LNCaP clone FGC (cell line): ENCODE data around the gene GRIN2B.

Experiments
- DNase-seq: peaks from one replicate; pipeline ENCODE4 v3.0.0-alpha.2; 2011; ENCODE audit warnings: low read depth
- H3K4me3 ChIP-seq: 2 replicates; pipeline ENCODE4 v1.5.1; 2011; ENCODE audit warnings: mild to moderate bottlenecking, low read depth, low read length, control low read depth
- TF ChIP-seq, protein P1 (sequence below): IDR thresholded peaks from 2 replicates; pipeline ENCODE4 v1.5.1; 2012; ENCODE audit warnings: mild to moderate bottlenecking; ENCODE audit not compliant: control insufficient read depth, insufficient read depth; ENCODE audit errors: extremely low read depth

GRIN2B gene

DNA sequence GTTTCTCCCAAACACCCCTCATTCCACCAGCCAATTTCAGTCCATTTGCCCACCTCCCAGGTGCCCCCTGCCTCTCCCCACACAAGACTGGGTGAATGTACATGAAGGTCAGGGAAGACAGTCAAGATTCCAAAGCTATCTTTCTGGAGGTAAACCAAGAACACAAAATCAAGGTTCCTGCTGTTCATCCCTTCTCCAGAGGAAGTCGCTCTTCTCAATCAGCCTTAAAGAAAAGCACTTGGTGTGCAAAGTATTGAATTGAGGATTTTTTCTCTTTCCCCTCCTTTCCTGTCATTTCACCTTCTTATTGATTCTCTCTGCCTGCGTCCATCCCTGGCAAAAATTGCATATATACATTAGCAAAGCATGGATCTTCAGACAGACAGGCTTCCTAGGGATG lies 4.5 kb downstream of the GRIN2B start:
- no peak for DNase-seq
- TF ChIP-seq, protein P1, sequence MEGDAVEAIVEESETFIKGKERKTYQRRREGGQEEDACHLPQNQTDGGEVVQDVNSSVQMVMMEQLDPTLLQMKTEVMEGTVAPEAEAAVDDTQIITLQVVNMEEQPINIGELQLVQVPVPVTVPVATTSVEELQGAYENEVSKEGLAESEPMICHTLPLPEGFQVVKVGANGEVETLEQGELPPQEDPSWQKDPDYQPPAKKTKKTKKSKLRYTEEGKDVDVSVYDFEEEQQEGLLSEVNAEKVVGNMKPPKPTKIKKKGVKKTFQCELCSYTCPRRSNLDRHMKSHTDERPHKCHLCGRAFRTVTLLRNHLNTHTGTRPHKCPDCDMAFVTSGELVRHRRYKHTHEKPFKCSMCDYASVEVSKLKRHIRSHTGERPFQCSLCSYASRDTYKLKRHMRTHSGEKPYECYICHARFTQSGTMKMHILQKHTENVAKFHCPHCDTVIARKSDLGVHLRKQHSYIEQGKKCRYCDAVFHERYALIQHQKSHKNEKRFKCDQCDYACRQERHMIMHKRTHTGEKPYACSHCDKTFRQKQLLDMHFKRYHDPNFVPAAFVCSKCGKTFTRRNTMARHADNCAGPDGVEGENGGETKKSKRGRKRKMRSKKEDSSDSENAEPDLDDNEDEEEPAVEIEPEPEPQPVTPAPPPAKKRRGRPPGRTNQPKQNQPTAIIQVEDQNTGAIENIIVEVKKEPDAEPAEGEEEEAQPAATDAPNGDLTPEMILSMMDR = no peak

DNA sequence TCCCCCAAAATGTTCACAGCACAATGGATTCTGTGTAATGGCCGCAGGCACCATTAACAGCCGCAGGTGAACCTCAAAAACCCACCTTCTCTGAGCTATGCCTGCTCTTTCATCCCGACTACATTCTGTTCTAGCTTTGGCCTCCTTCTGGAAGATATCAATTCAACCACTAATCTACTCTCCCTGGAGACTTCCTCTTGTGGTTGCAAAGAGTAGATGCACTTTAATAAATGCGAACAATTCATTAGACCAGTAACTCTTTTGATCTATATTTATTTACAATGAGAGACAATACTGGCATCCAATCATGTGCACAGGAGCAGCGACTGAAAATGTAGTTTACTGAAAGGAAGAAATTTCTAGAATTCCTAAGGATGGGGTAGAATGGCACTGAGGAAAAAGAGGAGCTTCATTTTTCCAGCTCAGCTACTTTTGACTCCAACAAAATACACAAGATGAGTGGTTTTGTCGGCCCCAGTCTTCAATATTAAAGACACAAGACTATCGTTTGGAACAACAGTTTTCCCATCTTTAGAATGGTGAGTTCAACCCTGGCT lies 5.3 kb downstream of the GRIN2B start:
- TF ChIP-seq, protein P1 = no peak
- no peak for DNase-seq

More for the DNA sequence above, 4.5 kb downstream of the GRIN2B start:
- no peak overlapping the region for H3K4me3 ChIP-seq

DNA sequence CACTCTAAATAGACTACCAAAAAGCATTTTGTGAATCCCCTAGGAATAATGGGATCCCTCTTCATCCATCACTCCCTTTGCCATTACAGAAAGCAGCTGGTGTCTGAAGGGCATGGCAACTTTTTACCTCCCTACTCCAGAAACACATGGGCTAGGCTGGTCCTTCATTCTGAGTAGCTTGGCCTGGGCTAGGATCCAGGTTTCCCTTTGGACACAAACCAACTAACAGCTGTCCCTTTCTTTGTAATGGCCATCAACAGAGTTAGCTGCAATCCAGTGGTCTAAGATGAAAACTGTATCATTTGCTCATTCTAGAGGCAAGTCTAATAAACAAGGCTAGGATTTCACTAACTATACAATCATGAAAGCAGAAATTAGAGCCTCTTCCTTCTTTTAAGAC lies 7.4 kb downstream of the GRIN2B start:
- no peak for DNase-seq
- H3K4me3 ChIP-seq = no peak overlapping the region
- TF ChIP-seq, protein P1 = no peak

More for the DNA sequence above, 5.3 kb downstream of the GRIN2B start:
- H3K4me3 ChIP-seq = no peak overlapping the region

DNA sequence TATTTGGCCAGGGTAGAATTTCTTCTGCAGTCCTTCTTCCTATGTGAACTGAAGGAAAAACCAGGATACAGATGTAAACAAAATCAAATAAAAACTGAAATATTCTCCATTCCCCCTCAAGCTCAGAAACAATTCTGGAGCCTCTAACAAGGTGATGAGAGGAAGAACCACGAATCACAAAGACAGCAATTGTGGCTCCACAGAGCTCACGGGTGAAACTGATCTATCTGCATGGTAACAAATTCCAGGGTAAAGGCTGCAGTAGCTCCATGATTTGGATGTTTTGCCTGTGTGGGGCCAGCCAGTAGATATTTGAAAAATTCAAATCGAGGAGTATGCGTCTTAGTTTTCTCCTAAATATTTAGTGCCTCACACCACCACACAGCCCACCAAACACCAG lies 10.6 kb downstream of the GRIN2B start:
- no peak overlapping the region for H3K4me3 ChIP-seq
- DNase-seq = no peak
- TF ChIP-seq, protein P1 = no peak

DNA sequence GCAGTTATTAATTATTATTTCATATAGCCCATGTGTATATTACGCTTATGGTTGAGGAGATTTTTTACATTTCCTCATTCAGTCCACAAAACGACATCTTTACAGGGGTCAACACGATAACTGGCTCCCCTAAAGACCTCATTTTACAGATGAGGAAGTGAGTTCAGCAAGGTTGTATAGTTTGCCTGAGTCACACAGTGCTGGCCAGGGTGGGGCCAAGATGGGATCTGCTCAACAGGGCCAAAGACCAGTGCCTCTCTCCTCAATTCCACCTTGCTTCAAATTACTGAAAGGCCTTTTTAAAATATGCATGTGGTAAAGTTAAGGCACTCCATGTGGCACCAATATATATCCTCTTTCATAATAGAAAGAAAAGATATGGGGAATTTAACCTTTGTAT lies 13.1 kb downstream of the GRIN2B start:
- TF ChIP-seq, protein P1 = no peak
- no peak for DNase-seq
- H3K4me3 ChIP-seq = no peak overlapping the region

DNA sequence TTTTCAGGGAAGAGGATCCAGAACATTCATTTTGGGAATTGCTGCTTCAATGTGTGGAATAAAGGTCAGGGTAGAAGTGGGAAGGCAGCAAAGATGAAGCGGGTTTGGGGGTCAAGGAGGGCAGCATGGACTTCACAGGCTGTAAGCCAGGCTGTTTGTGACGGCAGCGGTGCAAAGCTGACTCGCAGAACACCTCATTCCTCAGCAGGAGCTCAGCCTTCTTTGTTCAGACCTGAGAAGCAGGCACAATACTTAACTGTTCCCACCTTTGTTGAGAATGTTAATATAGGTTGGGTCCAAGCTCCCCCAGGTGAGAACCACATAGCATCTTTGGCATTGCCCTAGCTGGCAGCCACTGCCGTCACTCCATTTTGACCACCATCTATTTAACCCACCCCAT lies 16.7 kb downstream of the GRIN2B start:
- TF ChIP-seq, protein P1 = no peak
- H3K4me3 ChIP-seq = no peak overlapping the region
- DNase-seq = no peak

DNA sequence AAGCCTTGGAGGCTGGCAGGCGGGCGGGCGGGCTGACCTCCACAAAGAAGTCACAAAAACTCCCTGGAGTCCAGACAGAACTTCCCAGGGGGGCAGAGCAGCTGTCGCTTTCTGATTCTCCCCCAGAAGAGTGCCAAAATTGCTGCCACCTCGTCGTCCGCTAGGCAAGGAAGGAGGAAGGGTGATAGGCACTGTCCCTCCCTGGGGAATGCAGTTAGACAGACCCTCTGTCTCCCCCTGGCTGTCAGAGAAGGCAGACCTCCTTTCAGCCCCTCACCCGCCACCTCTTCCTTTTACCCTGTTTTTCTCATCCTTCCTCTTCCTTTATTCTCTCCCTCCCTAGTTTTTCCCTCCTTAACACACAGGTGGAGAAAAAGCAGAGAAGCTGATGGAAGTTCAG lies 18.7 kb downstream of the GRIN2B start:
- no peak for DNase-seq
- TF ChIP-seq, protein P1 = peak; percentile 51
- no peak overlapping the region for H3K4me3 ChIP-seq
